Neural cell (in vitro differentiated cells): Measurements from ENCODE around the gene SH3RF3.

Experiments used
- EP300 ChIP-seq: fragments of 450-650 bp; conservative IDR thresholded peaks from 2 replicates; pipeline ENCODE4 v1.6.1; 2014; ENCODE audit warnings: antibody characterized with exemption, mild to moderate bottlenecking, moderate library complexity; ENCODE audit not compliant: poor library complexity, severe bottlenecking
- TF ChIP-seq, protein P1 (sequence below): fragments of 450-650 bp; IDR thresholded peaks from 2 replicates; pipeline ENCODE4 v1.5.1; 2014; ENCODE audit warnings: antibody characterized with exemption, mild to moderate bottlenecking, moderate library complexity; ENCODE audit not compliant: poor library complexity, severe bottlenecking

DNA sequence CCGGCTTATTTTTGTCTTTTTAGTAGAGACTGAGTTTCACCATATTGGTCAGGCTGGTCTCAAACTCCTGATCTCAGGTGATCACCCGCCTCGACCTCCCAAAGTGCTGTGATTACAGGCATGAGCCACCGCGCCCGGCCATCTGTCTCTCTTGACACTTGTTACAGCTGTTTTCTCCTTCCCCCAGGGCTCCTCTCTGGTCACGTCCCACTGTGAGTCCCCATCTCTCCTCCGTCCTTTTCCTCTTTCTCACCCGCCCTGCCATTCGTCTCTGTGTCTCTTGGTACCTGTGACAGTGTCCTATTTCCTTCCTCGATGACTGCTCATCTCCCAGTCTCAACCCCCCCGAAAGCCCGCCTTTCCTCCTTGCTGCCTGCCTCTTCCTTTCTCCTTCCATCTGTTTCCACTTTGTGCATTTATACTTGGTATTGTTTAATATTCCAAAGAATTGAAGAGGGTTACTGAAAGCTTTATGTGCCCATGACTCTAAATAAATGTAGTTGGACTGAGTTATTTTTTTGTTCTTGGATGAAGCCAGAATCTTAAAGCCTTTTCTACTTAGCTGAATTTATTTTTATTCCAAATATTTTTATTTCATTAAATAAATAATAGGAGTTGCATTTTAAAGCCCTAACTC is 241.5 kb downstream of the SH3RF3 start:
- TF ChIP-seq, protein P1, sequence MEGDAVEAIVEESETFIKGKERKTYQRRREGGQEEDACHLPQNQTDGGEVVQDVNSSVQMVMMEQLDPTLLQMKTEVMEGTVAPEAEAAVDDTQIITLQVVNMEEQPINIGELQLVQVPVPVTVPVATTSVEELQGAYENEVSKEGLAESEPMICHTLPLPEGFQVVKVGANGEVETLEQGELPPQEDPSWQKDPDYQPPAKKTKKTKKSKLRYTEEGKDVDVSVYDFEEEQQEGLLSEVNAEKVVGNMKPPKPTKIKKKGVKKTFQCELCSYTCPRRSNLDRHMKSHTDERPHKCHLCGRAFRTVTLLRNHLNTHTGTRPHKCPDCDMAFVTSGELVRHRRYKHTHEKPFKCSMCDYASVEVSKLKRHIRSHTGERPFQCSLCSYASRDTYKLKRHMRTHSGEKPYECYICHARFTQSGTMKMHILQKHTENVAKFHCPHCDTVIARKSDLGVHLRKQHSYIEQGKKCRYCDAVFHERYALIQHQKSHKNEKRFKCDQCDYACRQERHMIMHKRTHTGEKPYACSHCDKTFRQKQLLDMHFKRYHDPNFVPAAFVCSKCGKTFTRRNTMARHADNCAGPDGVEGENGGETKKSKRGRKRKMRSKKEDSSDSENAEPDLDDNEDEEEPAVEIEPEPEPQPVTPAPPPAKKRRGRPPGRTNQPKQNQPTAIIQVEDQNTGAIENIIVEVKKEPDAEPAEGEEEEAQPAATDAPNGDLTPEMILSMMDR: no peak
- no peak for TF ChIP-seq EP300
